ENCODE data around the gene BICDL1. TPM values are rescaled to one million over a fixed set of nuclear protein-coding genes. Genes with fewer than 3 reads are reported as not detected.

Gene BICDL1
- total RNA-seq, 1 experiment from 2014 or later = 18.2 TPM

GRCh38 chr12:120109570-120110267 lies 120.7 kb downstream of the BICDL1 start:
- ChIA-PET POLR2A (no interaction called here), CTCF (no interaction called here), RAD21 (ENCODE audit: low non-redundant PET in 1 of 2, low total read pairs in 2 of 2, uncharacterized antibody in 2 of 2, unreplicated experiment in 2 of 2) (no interaction called here)
- TF ChIP-seq YY1 (IDR thresholded peaks at IDR 0.05; ENCODE audit: extremely low read depth, insufficient replicate concordance, low read depth, low read length) = no peak
- TF ChIP-seq JUND (IDR thresholded peaks at IDR 0.05) = no peak
- no peak for TF ChIP-seq ELF1 (IDR thresholded peaks at IDR 0.05; ENCODE audit: borderline replicate concordance, low read depth)
- TF ChIP-seq ZFX (IDR thresholded peaks at IDR 0.05) = no peak
- TF ChIP-seq ZNF274 (IDR thresholded peaks at IDR 0.05; ENCODE audit: low read depth, low read length) = no peak
- TF ChIP-seq SP1 (IDR thresholded peaks at IDR 0.05; ENCODE audit: low read depth) = no peak
- no peak for TF ChIP-seq POLR2AphosphoS5 (IDR thresholded peaks at IDR 0.05; ENCODE audit: low read depth, low read length)
- TF ChIP-seq EZH2phosphoT487 (IDR thresholded peaks at IDR 0.05; ENCODE audit: borderline replicate concordance) = no peak
- no peak for TF ChIP-seq SIN3A (IDR thresholded peaks at IDR 0.05; ENCODE audit: low read depth)
- no peak for TF ChIP-seq ZBTB33 (IDR thresholded peaks at IDR 0.05; ENCODE audit: extremely low read depth, insufficient replicate concordance, low read length)
- TF ChIP-seq EZH2 (IDR thresholded peaks at IDR 0.05) = no peak
- no peak for TF ChIP-seq POLR2A (IDR thresholded peaks at IDR 0.05; ENCODE audit: borderline replicate concordance, extremely low read depth, insufficient read depth, insufficient read length)
- TF ChIP-seq REST (IDR thresholded peaks at IDR 0.05; ENCODE audit: low read depth) = no peak
- no peak for TF ChIP-seq CEBPB (IDR thresholded peaks at IDR 0.05; ENCODE audit: low read depth)
- no peak for TF ChIP-seq CTCF (IDR thresholded peaks at IDR 0.05 in 2 of 3, conservative IDR thresholded peaks at IDR 0.05 in 1 of 3; ENCODE audit: borderline replicate concordance in 1 of 3, insufficient read depth in 1 of 3, low read depth in 2 of 3, low read length in 2 of 3)
- no peak for TF ChIP-seq TCF7L2 (IDR thresholded peaks at IDR 0.05; ENCODE audit: borderline replicate concordance, extremely low read depth, insufficient read depth, insufficient read length)
- no peak for TF ChIP-seq RAD21 (IDR thresholded peaks at IDR 0.05; ENCODE audit: low read depth)
- TF ChIP-seq, protein P1, sequence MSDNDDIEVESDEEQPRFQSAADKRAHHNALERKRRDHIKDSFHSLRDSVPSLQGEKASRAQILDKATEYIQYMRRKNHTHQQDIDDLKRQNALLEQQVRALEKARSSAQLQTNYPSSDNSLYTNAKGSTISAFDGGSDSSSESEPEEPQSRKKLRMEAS (IDR thresholded peaks at IDR 0.05) = no peak
- Histone ChIP-seq H3K4me1 (ENCODE audit: control insufficient read depth in 1 of 2, insufficient read depth in 2 of 2, low read length in 2 of 2) (peaks cover 5 to 9% of the 10 kb centered on the region in 2 experiments), H3K79me2 (ENCODE audit: insufficient read depth, low read length) (peaks cover 97% of the 10 kb centered on the region), H3K9ac (ENCODE audit: low read length) (no peak overlapping the region), H3K27me3 (ENCODE audit: insufficient read depth, low read length) (no peaks in the 10 kb centered on the region), H4K20me1 (ENCODE audit: insufficient read depth) (no peaks in the 10 kb centered on the region), H3K9me3 (ENCODE audit: control insufficient read depth in 1 of 2, insufficient read depth in 1 of 2, low read depth in 1 of 2, low read length in 2 of 2) (no peaks in the 10 kb centered on the region), H2AFZ (ENCODE audit: low read depth, low read length, poor library complexity, severe bottlenecking) (no peak overlapping the region), H3K4me3 (replicated peaks in 1 of 2; ENCODE audit: low read depth in 1 of 2, low read length in 2 of 2) (no peak overlapping the region), H3K27ac (ENCODE audit: low read depth, low read length) (no peak overlapping the region), H3K9me2 (ENCODE audit: insufficient read depth) (no peaks in the 10 kb centered on the region), H3K36me3 (ENCODE audit: control insufficient read depth in 1 of 2, insufficient read depth in 2 of 2, low read length in 2 of 2) (peaks cover 4 to 12% of the 10 kb centered on the region in 2 experiments; a peak in 2 of 4 replicates), H3K4me2 (ENCODE audit: low read length) (no peak overlapping the region)
- ATAC-seq (no peak), DNase-seq (ENCODE audit: low read depth, low spot score) (no peak)
- BruUV-seq (replicated peaks) = no TSS peak
- intact Hi-C loops (cut with micrococcal nuclease) = no loop called here
